MG63 (cell line): ENCODE results near the gene SAMD5. TPM values are rescaled to one million over a fixed set of nuclear protein-coding genes. Genes with fewer than 3 reads are reported as not detected.

ENCODE experiments used
- DNase-seq: peaks from one replicate; pipeline ENCODE4 v3.0.0-alpha.2; 2020
- H3K27me3 ChIP-seq: fragments of 250-450 bp; sonication (Bioruptor Pico); 2 replicates; pipeline ENCODE4 v1.5.1; 2020; ENCODE audit warnings: mild to moderate bottlenecking, moderate library complexity
- H3K36me3 ChIP-seq: fragments of 250-450 bp; sonication (Bioruptor Pico); 2 replicates; pipeline ENCODE4 v1.5.1; 2020; ENCODE audit warnings: mild to moderate bottlenecking, moderate library complexity
- H3K4me3 ChIP-seq: fragments of 250-450 bp; sonication (Bioruptor Pico); 2 replicates; pipeline ENCODE4 v1.5.1; 2020; ENCODE audit warnings: mild to moderate bottlenecking, moderate library complexity
- H3K9me3 ChIP-seq: fragments of 250-450 bp; sonication (Bioruptor Pico); 2 replicates; pipeline ENCODE4 v1.5.1; 2020; ENCODE audit warnings: mild to moderate bottlenecking, moderate library complexity
- total RNA-seq: library from RNA; depleted of rRNA; stranded (reverse); fragments of >200 nt; shearing (Covaris generic); gene quantifications from 2 replicates; pipeline ENCODE4 v1.2.3, GENCODE V29; 2014; ENCODE audit warnings: low replicate concordance; rRNA removed

The SAMD5 gene
- 5.5 and 12.4 TPM in 2 replicates for total RNA-seq

DNA sequence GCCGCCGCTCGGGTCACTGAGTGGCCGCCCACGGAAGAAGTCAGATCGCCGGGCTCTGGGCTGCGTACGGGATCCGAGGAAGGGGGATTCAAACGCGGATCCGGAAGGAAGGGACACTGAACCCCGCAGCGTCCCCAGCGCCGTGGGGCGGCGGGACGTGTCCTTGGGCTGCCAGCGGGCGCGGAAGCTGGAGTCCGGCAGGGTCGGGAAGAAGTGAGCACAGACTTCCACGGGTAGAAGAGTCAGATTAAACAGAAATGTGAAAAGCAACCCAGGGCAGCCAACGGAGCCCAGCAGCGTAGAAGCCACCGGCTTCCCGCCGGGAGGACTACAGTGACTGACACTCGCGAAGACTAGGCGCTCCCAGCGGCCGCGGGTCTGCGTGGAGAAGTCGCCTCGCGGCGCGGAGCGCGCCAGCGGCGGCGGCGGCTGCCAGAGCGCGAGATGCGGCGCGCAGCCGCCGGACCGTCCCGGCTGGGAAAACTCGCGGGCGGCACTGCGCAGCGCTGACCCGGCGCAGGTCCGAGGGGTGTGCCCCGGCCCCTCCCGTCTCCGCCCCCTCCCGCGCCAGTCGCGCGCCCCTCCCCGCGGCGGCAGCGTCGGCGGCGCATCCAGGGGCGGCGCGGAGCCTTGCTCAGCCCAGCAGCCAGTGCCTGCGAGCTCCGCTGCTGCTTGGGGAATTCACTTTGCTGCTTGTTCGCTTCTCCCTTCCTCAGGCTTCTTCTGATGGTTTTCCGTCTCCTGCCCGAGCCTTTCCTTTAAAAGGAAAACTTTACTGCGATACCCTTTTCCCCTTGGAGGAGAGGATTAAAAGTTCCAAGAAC lies at the start of gene SAMD5:
Gene SAMD5, plus strand, starts transcription at position 649 of the 824 bp plus-strand sequence. CDS start 239 bp downstream, outside the sequence.
- peak; percentile 87 for DNase-seq
- Histone ChIP-seq H3K27me3 (no peaks in the 10 kb centered on the region), H3K4me3 (peak within 1 kb of the TSS; percentile 83), H3K9me3 (0 out of 2 replicates have a peak, but pooled peaks cover 2% of the 10 kb centered on the region), H3K36me3 (peaks cover 14% of the 10 kb centered on the region; the same call in 1 of the 2 replicates)

DNA sequence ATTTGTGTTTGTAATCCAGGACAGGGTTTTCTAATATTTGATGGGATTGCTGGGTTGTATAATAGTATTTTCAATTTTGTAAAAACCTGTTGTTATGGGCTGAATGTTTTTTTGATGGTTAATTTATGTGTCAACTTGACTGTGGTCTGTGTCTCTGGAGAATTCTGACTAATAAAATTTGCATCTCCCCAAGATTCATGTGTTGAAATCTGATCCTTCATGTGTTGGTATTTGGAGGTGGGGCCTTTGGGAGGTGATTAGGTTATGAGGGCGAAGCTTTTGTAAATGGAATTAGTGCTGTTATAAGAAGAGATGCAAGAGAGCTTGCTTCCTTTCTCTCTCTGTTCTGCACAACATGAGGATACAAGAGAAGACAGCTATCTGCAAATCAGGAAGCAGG lies 48.7 kb upstream of the SAMD5 start:
- H3K4me3 ChIP-seq: no peak overlapping the region
- DNase-seq: no peak
- no peaks in the 10 kb centered on the region for H3K27me3 ChIP-seq
- H3K36me3 ChIP-seq: no peaks in the 10 kb centered on the region
- no peaks in the 10 kb centered on the region for H3K9me3 ChIP-seq

DNA sequence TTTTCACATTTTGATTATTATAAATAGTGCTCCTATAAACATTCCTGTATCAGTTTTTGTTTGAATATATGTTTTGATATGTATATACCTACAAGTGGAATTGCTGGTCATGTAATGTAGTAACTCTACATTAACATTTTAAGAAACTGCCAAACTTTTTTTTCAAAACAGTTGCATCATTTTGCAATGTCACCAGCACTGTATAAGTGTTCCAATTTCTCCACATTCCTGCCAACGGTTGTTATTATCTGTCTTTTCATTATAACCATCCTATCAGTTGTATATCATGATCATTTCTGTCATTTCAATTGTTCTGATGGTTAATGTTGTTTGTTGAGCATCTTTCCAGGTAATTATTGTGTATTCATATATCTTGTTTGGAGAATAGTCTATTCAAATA lies 44.8 kb upstream of the SAMD5 start:
- H3K27me3 ChIP-seq: no peaks in the 10 kb centered on the region; the same call in 1 of the 2 replicates
- no peak overlapping the region for H3K4me3 ChIP-seq
- no peak for DNase-seq
- no peaks in the 10 kb centered on the region for H3K9me3 ChIP-seq
- H3K36me3 ChIP-seq: no peaks in the 10 kb centered on the region

DNA sequence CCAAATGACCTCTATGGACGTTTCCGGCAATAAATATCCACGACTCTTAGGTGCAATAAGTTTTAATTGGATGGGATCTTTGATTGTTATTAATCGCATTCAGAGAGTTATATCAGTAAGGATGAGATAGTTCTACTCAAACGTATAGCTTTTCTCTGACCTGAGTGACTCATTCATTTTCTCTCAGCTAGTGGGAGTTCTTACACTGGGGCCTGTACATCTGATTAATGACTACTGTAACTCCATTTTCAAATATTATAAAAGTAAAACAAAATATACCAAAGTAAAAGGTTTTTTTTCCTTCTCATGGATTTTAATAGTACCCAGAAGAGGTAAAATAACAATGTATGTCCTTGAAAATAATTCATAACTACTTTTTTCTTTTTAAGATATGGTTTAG lies 41.1 kb upstream of the SAMD5 start:
- no peaks in the 10 kb centered on the region; the same call in 1 of the 2 replicates for H3K27me3 ChIP-seq
- no peak for DNase-seq
- H3K4me3 ChIP-seq: no peak overlapping the region
- no peaks in the 10 kb centered on the region for H3K36me3 ChIP-seq
- H3K9me3 ChIP-seq: no peaks in the 10 kb centered on the region

DNA sequence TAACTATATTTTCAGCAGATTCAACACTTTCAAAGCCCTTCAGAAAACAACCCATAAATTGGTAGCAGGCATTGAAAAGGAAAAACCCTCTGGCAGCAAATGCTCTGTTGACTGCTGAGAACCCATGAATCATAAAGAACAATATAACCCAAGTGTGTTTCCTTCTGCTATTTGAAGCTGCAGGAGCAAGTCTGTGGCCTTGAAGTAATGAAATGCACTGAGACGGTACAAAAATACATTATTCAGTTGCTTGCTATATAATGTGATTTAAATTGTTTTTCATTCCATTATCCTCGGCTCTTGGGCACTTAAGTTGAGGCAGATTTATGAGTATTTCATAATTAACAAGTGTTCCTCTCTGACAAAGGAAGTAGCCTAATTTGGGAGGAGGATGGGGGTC lies 40.6 kb upstream of the SAMD5 start:
- no peak overlapping the region for H3K4me3 ChIP-seq
- H3K27me3 ChIP-seq: no peaks in the 10 kb centered on the region; the same call in 1 of the 2 replicates
- peaks cover 4% of the 10 kb centered on the region for H3K9me3 ChIP-seq
- no peak for DNase-seq
- H3K36me3 ChIP-seq: no peaks in the 10 kb centered on the region

DNA sequence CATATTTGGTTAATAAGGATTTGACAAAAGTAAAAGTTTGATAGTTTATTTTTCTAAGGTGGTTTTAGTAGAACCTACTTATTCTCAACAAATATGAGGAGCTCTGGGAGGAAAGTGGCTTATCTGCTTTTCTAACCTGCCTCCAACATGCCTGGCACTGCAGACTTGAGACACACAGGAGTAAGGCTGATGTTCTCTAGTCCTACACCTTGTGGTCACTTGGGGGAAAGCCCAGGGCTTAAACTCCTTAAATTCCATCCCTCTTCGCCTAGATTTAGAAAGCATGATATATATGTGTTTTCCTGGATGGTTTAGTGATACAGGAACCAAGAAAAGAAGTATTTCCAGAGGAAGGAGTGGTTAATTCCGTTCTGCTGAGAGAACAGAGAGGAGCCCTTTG lies 39.9 kb upstream of the SAMD5 start:
- DNase-seq: no peak

DNA sequence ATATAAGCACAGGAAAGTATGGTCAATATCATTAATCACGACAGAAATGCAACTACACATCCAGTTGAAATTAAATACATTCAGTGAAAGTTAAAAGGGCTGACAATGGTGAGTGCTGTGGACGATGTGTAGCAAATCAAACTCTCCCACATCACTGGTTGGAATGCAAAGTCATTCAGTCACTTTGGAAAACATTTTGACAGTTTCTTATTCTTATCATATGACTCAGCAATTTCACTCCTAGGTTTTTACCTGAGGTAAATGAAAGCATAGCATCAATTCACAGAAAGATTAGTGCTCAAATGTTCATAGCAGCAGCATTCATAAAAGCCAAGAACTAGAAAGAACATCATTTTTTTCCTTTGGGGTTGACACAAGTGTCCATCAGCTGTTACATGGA lies 28.6 kb upstream of the SAMD5 start:
- DNase-seq: no peak
- no peaks in the 10 kb centered on the region for H3K27me3 ChIP-seq
- peaks cover 2% of the 10 kb centered on the region; the same call in 1 of the 2 replicates for H3K9me3 ChIP-seq

More for the DNA sequence above, 39.9 kb upstream of the SAMD5 start:
- no peaks in the 10 kb centered on the region for H3K36me3 ChIP-seq
- peaks cover 7% of the 10 kb centered on the region for H3K9me3 ChIP-seq
- no peak overlapping the region for H3K4me3 ChIP-seq
- H3K27me3 ChIP-seq: no peaks in the 10 kb centered on the region; the same call in 1 of the 2 replicates

DNA sequence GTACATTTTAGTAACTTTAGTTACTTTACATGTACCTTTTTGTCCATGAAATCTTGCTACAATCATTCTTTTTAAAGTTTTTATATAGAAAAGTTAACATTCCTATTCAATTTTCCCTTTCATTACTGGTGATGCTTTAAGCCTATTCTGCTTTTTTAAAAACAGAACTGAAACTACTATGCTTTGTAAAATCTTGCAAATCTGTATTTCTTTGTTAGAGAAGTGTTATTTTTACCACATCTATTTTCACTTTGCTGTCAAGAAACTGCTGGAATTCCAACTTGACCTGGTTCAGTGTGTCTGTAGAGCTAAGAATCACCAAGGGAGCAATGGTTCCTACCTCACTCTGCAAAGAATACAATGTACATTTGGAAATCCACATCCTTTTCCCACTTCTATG lies 21.8 kb upstream of the SAMD5 start:
- Histone ChIP-seq H3K36me3 (no peaks in the 10 kb centered on the region), H3K9me3 (peaks cover 2% of the 10 kb centered on the region; the same call in 1 of the 2 replicates), H3K4me3 (no peak overlapping the region), H3K27me3 (no peaks in the 10 kb centered on the region)
- no peak for DNase-seq

More for the DNA sequence above, 28.6 kb upstream of the SAMD5 start:
- H3K36me3 ChIP-seq: no peaks in the 10 kb centered on the region
- no peak overlapping the region for H3K4me3 ChIP-seq

DNA sequence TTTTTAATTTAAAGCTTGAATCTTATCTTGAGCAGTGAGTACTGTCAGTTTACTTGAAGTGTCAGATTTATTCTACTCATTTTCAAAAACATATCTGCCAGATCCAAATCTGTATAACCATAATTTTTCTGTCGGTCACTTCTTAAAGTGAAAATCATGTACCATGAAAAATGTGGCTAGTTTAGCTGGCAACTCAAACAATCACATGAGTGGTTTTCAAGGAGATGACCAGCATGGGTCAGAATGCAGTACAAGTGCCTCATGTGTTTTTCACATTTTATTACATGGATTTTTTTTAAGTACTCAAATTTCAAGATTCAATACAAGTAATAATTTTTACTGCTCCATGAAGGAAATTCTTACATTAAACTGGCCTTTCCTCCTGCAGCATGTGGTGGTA lies 11.0 kb upstream of the SAMD5 start:
- DNase-seq: no peak
- no peak overlapping the region for H3K4me3 ChIP-seq
- H3K9me3 ChIP-seq: peaks cover 10% of the 10 kb centered on the region; the same call in 1 of the 2 replicates
- H3K27me3 ChIP-seq: no peaks in the 10 kb centered on the region
- no peaks in the 10 kb centered on the region for H3K36me3 ChIP-seq

DNA sequence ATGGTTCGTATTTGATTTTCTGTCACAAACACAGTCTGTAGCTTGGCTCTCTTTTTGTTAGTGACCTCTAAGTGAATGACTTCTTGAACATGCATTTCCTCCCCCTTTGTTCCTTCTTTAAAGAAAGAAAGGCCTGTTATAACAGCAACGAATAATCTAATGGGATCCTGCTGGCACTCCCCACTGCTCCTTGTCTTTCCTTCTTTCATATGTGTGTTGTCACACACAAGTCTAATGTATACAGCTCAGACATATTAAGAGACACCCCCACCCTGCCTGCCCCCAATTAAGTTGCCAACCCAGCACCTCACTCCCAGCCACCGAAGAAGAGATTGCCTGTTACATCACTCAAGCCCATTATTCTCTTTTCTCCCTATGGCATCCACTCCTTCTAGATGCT lies 4.9 kb upstream of the SAMD5 start:
- Histone ChIP-seq H3K4me3 (no peak overlapping the region), H3K27me3 (no peaks in the 10 kb centered on the region), H3K36me3 (no peaks in the 10 kb centered on the region), H3K9me3 (no peaks in the 10 kb centered on the region; the same call in 1 of the 2 replicates)
- no peak for DNase-seq

DNA sequence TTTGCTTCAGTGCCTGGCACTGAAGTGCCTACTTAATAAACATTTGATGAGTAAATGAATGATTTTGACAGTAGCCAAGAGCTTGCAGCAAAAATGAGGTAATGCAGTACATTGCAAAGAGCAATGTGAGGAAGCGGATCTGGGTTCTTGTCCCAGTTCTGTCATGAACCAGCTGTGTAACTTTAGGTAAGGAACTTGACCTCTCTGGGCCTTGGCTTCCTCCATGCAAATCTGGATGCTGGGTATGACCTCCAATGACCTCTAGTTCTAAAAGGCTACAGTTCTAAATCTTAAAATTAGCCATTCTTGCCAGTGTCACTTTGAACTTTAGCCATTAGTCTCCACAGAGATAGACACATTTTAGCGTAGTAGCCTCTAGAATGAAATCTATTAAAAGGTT lies 3.6 kb upstream of the SAMD5 start:
- Histone ChIP-seq H3K4me3 (no peak overlapping the region), H3K27me3 (no peaks in the 10 kb centered on the region), H3K9me3 (no peaks in the 10 kb centered on the region), H3K36me3 (no peaks in the 10 kb centered on the region; the same call in 1 of the 2 replicates)
- no peak for DNase-seq

DNA sequence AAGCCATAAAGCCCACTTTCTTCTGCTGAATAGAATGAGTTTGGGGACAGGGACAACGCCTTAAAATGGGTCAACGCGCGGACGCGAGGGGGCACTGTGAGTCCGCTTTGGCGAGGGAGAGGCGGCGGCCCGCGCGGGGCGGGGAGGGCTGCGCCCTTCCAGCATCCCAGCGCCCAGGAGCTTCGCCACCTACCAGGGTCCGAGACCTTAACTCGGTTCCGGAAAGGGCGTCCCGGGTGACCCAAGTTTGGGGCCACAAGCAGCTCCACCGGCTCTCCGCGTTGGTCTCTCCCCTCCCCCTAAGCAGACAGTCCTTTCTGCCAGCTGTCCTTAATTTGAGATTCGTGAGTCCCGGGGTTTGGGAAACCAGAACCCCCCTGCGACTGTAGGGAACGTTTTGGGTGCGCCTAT lies 1.8 kb upstream of the SAMD5 start:
- no peaks in the 10 kb centered on the region for H3K27me3 ChIP-seq
- peak overlapping the region; percentile 83 for H3K4me3 ChIP-seq
- peak; percentile 65 for DNase-seq
- no peaks in the 10 kb centered on the region for H3K9me3 ChIP-seq
- peaks cover 2% of the 10 kb centered on the region; the same call in 1 of the 2 replicates for H3K36me3 ChIP-seq

DNA sequence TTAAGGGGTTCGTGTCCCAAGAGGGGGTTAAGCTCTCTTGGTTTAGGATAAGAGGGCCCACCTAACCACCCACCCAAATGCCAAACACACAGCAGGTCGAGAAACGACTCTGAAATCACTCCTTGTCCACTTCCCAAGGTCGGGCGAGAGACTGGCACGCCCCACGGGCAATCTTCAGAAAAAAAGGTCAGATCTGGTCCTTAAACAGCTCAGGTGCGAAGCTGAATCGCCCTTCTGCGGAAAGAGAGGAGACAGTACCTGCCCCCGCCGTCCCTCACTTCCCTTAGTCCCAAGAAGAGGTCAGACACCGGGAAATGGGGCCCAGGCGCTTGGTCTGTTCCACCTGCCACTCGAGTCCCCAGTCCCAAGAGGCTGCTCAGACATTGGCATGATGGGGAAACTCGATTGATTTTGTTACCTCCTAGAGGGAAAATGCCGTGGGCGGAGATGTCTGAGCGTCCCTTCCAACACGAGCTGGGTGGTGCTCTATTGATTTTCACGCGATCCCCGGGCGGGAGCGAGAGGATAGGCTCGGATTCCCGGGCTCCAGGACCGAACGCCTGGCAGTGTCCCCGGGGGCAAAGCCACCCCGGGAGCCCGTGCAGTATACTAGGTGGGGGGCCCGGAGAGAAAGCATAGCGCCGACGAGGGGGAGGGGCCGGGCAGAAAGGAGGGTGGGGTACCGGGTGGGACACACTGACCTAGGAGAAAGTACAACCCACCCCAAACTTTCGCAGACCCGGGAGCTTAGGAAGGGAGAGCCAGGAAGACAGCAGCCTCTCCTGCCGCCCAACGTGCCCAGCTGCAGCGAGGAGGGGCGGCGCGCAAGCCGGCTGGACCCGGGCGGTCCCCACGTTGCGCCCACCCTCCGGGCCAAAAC lies 1.1 kb upstream of the SAMD5 start:
- Histone ChIP-seq H3K4me3 (peak overlapping the region; percentile 83), H3K9me3 (0 out of 2 replicates have a peak, but pooled peaks cover 2% of the 10 kb centered on the region), H3K36me3 (peaks cover 7% of the 10 kb centered on the region; the same call in 1 of the 2 replicates), H3K27me3 (no peaks in the 10 kb centered on the region)
- DNase-seq: peak; percentile 60

DNA sequence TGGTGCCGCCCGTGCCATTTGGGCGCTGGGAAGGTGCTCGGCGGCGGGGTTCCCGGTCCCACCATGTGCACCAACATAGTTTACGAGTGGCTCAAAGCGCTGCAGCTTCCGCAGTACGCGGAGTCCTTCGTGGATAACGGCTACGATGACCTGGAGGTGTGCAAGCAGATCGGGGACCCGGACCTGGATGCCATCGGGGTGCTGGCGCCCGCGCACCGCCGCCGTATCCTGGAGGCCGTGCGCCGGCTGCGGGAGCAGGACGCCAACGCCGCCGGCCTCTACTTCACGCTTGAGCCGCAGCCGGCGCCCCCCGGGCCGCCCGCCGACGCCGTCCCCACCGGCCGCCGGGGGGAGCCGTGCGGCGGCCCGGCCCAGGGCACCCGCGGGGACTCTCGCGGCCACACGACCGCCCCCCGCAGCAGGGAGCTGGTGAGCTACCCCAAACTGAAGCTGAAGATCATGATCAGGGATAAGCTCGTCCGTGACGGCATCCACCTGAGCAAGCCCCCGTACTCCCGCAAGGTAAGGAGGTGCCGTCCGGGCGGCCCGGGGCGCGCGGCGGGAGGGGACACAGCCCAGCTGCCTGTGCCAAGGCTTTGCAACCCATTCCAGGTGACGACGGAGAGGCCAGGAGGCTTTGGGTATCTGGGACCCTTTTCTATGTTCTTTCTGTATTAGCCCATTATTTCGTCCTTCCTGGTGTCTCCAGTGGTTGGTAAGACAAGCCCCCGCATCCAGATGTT lies 547 bp downstream of the SAMD5 start:
- peak; percentile 35 for DNase-seq
- peaks cover 18% of the 10 kb centered on the region for H3K36me3 ChIP-seq
- peak overlapping the region; percentile 83 for H3K4me3 ChIP-seq
- no peaks in the 10 kb centered on the region for H3K27me3 ChIP-seq
- H3K9me3 ChIP-seq: 0 out of 2 replicates have a peak, but pooled peaks cover 2% of the 10 kb centered on the region

DNA sequence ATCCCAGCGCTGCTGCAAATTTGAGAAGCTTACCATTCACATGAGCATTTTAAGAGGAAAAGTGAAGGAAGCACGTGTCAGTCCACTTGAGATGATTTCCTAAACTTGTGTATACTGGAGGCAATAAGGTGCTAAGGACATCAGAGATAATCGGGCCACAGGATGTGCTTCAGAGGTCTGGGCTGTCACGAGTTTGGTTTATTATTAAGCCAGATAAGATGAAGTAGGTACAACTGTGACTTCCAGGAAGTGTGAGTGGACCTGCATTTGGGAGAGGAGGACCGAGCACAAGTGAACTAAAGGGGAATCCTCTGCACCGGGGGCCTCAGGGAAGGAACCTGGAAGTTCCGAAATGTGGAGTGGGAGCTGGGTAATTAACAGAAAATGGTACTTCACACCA lies 1.4 kb downstream of the SAMD5 start:
- peaks cover 18% of the 10 kb centered on the region for H3K36me3 ChIP-seq
- no peak for DNase-seq
- H3K9me3 ChIP-seq: 0 out of 2 replicates have a peak, but pooled peaks cover 2% of the 10 kb centered on the region
- peak overlapping the region; percentile 83 for H3K4me3 ChIP-seq
- H3K27me3 ChIP-seq: no peaks in the 10 kb centered on the region

DNA sequence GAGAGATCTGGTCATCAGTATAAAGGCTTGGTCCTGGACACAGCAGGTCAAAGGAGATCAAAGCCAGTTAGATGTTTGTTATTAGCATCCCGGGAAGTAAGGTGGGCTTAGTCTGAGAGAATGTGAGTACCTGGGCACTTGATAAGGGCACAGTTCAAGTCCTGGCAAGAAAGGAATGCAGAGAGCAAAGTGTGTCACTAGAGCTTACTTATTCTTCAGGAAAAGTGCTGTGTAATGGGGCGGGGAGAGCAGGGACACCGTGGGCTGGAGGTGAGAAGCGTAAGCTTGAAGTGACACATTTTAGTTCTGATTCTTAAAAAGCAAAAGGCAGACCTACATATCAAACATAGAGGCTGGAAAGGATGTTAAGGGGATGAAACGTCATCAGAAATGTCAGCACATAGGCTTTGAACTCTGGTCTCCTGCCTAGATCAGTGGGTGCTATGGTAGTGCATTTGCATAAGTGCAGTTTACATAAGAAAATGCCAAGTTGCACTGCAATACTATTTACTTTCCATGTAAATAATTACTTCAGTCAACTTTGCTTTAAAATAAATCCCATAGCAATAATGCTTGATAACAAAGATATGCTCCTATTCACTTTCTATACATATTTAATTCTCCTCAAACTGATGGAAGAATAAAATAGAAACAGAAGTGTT lies 2.6 kb downstream of the SAMD5 start:
- Histone ChIP-seq H3K4me3 (peak overlapping the region; percentile 83), H3K9me3 (0 out of 2 replicates have a peak, but pooled peaks cover 2% of the 10 kb centered on the region), H3K27me3 (no peaks in the 10 kb centered on the region), H3K36me3 (peaks cover 25% of the 10 kb centered on the region)
- no peak for DNase-seq
